K562 (cell line): ENCODE data around the gene HNRNPU. TPM values are rescaled to one million over a fixed set of nuclear protein-coding genes. Genes with fewer than 3 reads are reported as not detected.

Experiments
- ATAC-seq: fragments of 200-7000 bp; cut with Tn5 transposase; 3 replicates; pipeline ENCODE4 v1.9.1; 2020; ENCODE audit warnings: moderate library complexity
- BruUV-seq: library from RNA; stranded (reverse); fragments of 400-500 nt; replicated peaks from 2 replicates; lab custom pipeline; 2021; lab: Mats Ljungman, UMichigan
- CTCF ChIA-PET: fragments of 300-600 bp; formaldehyde crosslinking; extraction: SDS; loops from one replicate; lab custom pipeline; 2021; ENCODE audit warnings: low intra/inter-chr PET ratio; lab: Yijun Ruan, JAX
- POLR2A ChIA-PET: fragments of 300-600, 350-650 bp; sonication (Branson Sonifier 250); formaldehyde crosslinking; extraction: SDS; loops from one replicate; lab custom pipeline; 2021; ENCODE audit warnings: antibody characterized with exemption, inconsistent platforms; lab: Yijun Ruan, JAX
- DNase-seq, 4 experiments: peaks; one replicate each; pipeline versions ENCODE4 v3.0.0 to v3.0.0-alpha.2; 2011 to 2018; ENCODE audit warnings: low spot score in 3 of 4, mixed read lengths in 3 of 4; ENCODE audit errors: extremely low read depth in 1 of 4
- FAIRE-seq: peaks from 2 replicates; lab custom pipeline; 2011; peaks lifted over from hg19 to GRCh38; lab: Jason Lieb, UNC
- H2AFZ ChIP-seq: 2 replicates; pipeline ENCODE4 v1.6.0; 2011; ENCODE audit warnings: low read depth, low read length, control low read depth, inconsistent platforms
- H3K27ac ChIP-seq: fragments of 200-600 bp; 3 replicates; pipeline ENCODE4 v1.8.0; 2011; ENCODE audit warnings: low read depth, mild to moderate bottlenecking, control low read depth, inconsistent platforms, low read length, moderate library complexity, mixed read lengths; ENCODE audit errors: extremely low read depth
- H3K27me3 ChIP-seq, 2 experiments: fragments of 300-600 bp in 1 of 2; 2 replicates in 1 of 2; 3 replicates in 1 of 2; pipeline versions ENCODE4 v1.6.0 to v1.8.0; 2011; ENCODE audit warnings: inconsistent platforms in 2 of 2, low read length in 2 of 2, mild to moderate bottlenecking in 1 of 2, mixed read lengths in 1 of 2, moderate library complexity in 1 of 2; ENCODE audit not compliant: control insufficient read depth in 2 of 2, insufficient read depth in 2 of 2
- H3K36me3 ChIP-seq: fragments of 300-600 bp; 3 replicates; pipeline ENCODE4 v1.8.0; 2011; ENCODE audit warnings: mild to moderate bottlenecking, low read length, inconsistent platforms; ENCODE audit not compliant: control insufficient read depth, insufficient read depth
- H3K4me1 ChIP-seq, 2 experiments: fragments of 200-600 bp in 1 of 2; replicated peaks in 1 of 2; 2 replicates in 1 of 2; 3 replicates in 1 of 2; pipeline versions ENCODE4 v1.5.1 to v1.8.0; 2011; ENCODE audit warnings: inconsistent platforms in 2 of 2, low read length in 2 of 2, mild to moderate bottlenecking in 1 of 2, mixed read lengths in 1 of 2, moderate library complexity in 1 of 2; ENCODE audit not compliant: control insufficient read depth in 2 of 2, insufficient read depth in 2 of 2
- H3K4me2 ChIP-seq: 2 replicates; pipeline ENCODE4 v1.6.1; 2011; ENCODE audit warnings: low read length, control low read depth, inconsistent platforms, mixed read lengths; ENCODE audit not compliant: insufficient read depth
- H3K4me3 ChIP-seq: fragments of 200-600 bp; sonication (generic), shearing (Covaris generic); 2 replicates; pipeline ENCODE4 v1.5.1; 2016; ENCODE audit warnings: control low read depth, inconsistent platforms
- H3K79me2 ChIP-seq: fragments of 200-600 bp; 3 replicates; pipeline ENCODE4 v1.8.0; 2011; ENCODE audit warnings: low read length, inconsistent platforms; ENCODE audit not compliant: control insufficient read depth, insufficient read depth
- H3K9ac ChIP-seq, 2 experiments: 2 replicates each; pipeline versions ENCODE4 v1.6.0 to v1.6.1; 2011; ENCODE audit warnings: low read depth in 2 of 2, low read length in 2 of 2, control low read depth in 1 of 2, inconsistent platforms in 1 of 2, mild to moderate bottlenecking in 1 of 2, mixed read lengths in 1 of 2; ENCODE audit not compliant: insufficient read depth in 1 of 2
- H3K9me1 ChIP-seq: one replicate; pipeline ENCODE4 v1.6.0; 2011; ENCODE audit warnings: inconsistent platforms, mild to moderate bottlenecking, low read length, moderate library complexity; ENCODE audit not compliant: control insufficient read depth, insufficient read depth
- H3K9me3 ChIP-seq: replicated peaks from 2 replicates; pipeline ENCODE4 v1.5.1; 2011; ENCODE audit warnings: low read depth, low read length, inconsistent platforms; ENCODE audit not compliant: control insufficient read depth, insufficient read depth
- H4K20me1 ChIP-seq: replicated peaks from 2 replicates; pipeline ENCODE4 v1.6.1; 2011; ENCODE audit warnings: low read length, inconsistent platforms, mixed read lengths; ENCODE audit not compliant: control insufficient read depth, insufficient read depth
- CREM ChIP-seq: IDR thresholded peaks from 2 replicates; pipeline ENCODE4 v1.6.1; 2014; ENCODE audit warnings: antibody characterized with exemption, low read depth
- EGR1 ChIP-seq: fragments of 450-650 bp; conservative IDR thresholded peaks from 2 replicates; pipeline ENCODE4 v1.6.1; 2017; ENCODE audit warnings: mild to moderate bottlenecking
- MLLT1 ChIP-seq, 2 experiments: fragments of 450-650 bp; IDR thresholded peaks; 2 replicates each; pipeline ENCODE4 v1.6.1; 2016
- MXI1 ChIP-seq: IDR thresholded peaks from 2 replicates; pipeline ENCODE4 v1.6.1; 2011; ENCODE audit warnings: low read depth, mild to moderate bottlenecking, improper control_type of control experiment, low read length
- NCOR1 ChIP-seq: fragments of 450-650 bp; IDR thresholded peaks from 2 replicates; pipeline ENCODE4 v1.6.1; 2016; ENCODE audit warnings: mild to moderate bottlenecking, moderate library complexity
- NR2C2 ChIP-seq, 2 experiments: fragments of 200-800 bp in 1 of 2; sonication (Bioruptor generic) in 1 of 2; sonication (generic) in 1 of 2; formaldehyde crosslinking in 1 of 2; IDR thresholded peaks; 2 replicates each; pipeline versions ENCODE4 v1.6.1 to v1.8.0; 2016 to 2022; ENCODE audit warnings: mild to moderate bottlenecking in 1 of 2, missing compliant biosample characterization in 1 of 2, missing genetic modification characterization in 1 of 2, missing genetic modification reagents in 1 of 2
- PML ChIP-seq: IDR thresholded peaks from 2 replicates; pipeline ENCODE4 v1.6.1; 2012; ENCODE audit warnings: low read length, inconsistent platforms
- TEAD2 ChIP-seq: fragments of 450-650 bp; IDR thresholded peaks from 2 replicates; pipeline ENCODE4 v1.6.1; 2016; ENCODE audit warnings: missing genetic modification characterization, control low read depth, missing compliant biosample characterization
- ZNF592 ChIP-seq: fragments of 450-650 bp; IDR thresholded peaks from 2 replicates; pipeline ENCODE4 v1.6.1; 2017; ENCODE audit warnings: antibody characterized with exemption, mild to moderate bottlenecking
- WGBS: fragments of 100-300 bp; shearing (Covaris generic); methylation state at CpG from one replicate; pipeline ENCODE4 v1.1.6; 2016; ENCODE audit warnings: low coverage, mixed read lengths; ENCODE audit not compliant: insufficient coverage; ENCODE audit errors: missing lambda C conversion rate; 5-methylcytosine and 5-hydroxymethylcytosine counted together
- in situ Hi-C: fragments of 300-500 bp; cut with MboI; formaldehyde crosslinking; loops from 4 replicates; pipeline ENCODE4 v1.15.0; 2018; ENCODE audit warnings: inconsistent platforms, mixed read lengths
- intact Hi-C: fragments of 100-400 bp; cut with micrococcal nuclease; formaldehyde crosslinking; loops from 2 replicates; pipeline ENCODE4 v1.14.2; 2022
- polyA plus RNA-seq, 8 experiments: library from polyadenylated mRNA; depleted of rRNA in 4 of 8; stranded (reverse) in 5 of 8; unstranded in 3 of 8; fragments of >200 nt; fragmentation: Nextera tagmentation in 2 of 8; fragmentation: Illumina TruSeq in 1 of 8; extraction: Ambion mirVana in 2 of 8; extraction: Trizol in 1 of 8; gene quantifications; 2 replicates each; pipeline versions ENCODE4 v1.2.1 to v1.2.3, GENCODE V29; 2011 to 2014; ENCODE audit warnings: inconsistent platforms in 1 of 8, missing spikeins in 1 of 8
- total RNA-seq, 7 experiments: library from RNA; depleted of rRNA in 6 of 7; stranded (reverse); fragments of >200 nt in 6 of 7; fragmentation: Illumina TruSeq in 2 of 7; extraction: Trizol in 2 of 7; gene quantifications; 2 replicates each; pipeline versions ENCODE4 v1.2.1 to v1.2.3, GENCODE V29; 2011 to 2021; ENCODE audit warnings: low replicate concordance in 1 of 7

Gene HNRNPU
- total and polyA plus RNA-seq, 9 of the 15 experiments (the other 6 are each of a cell fraction or from before 2014, with no cell fraction given) = 159 to 777 (median 577) TPM

GRCh38 chr1:244851546-244852231 lies 12.7 kb downstream of the HNRNPU start:
- Histone ChIP-seq H3K4me2 (no peak overlapping the region), H3K4me3 (no peak overlapping the region), H3K36me3 (peaks cover 100% of the 10 kb centered on the region), H3K27me3 (no peaks in the 10 kb centered on the region), H3K79me2 (peaks cover 62% of the 10 kb centered on the region), H4K20me1 (no peaks in the 10 kb centered on the region), H3K9me1 (no peaks in the 10 kb centered on the region), H3K9ac (no peak overlapping the region), H2AFZ (no peak overlapping the region), H3K9me3 (no peaks in the 10 kb centered on the region), H3K4me1 (no peaks in the 10 kb centered on the region), H3K27ac (no peak overlapping the region)
- in situ Hi-C loops (no loop called here), intact Hi-C loops (no loop called here)
- peak; percentile 8 for ATAC-seq
- DNase-seq = no peak
- POLR2A ChIA-PET = interaction anchor here (0.5 to 24.0 kb wide), 5 partner anchors 4 to 200 kb away, joined by 3 to 485 read pairs (median 11); partner anchors contain the start of genes COX20 and HNRNPU
- BruUV-seq = no TSS peak
- no peak for FAIRE-seq
- CTCF ChIA-PET = no interaction called here
- WGBS = 89% methylated on average over 4 of the region's 4 CpGs
- TF ChIP-seq MLLT1 (IDR thresholded peaks at IDR 0.05) = no peak
- TF ChIP-seq NR2C2 (CRISPR knock-in tag; IDR thresholded peaks at IDR 0.05) = no peak
- no peak for TF ChIP-seq NR2C2 (tag; IDR thresholded peaks at IDR 0.05)
- no peak for TF ChIP-seq EGR1
- 0 out of 2 replicates have a peak, but pooled peaks have one; percentile 24 for TF ChIP-seq MXI1
- TF ChIP-seq NCOR1 = peak; percentile 26; the same call in 1 of the 2 replicates
- no peak for TF ChIP-seq TEAD2
- TF ChIP-seq CREM = no peak
- TF ChIP-seq ZNF592 = no peak
- TF ChIP-seq PML = peak; percentile 62; the same call in 1 of the 2 replicates
